DOHH2 (cell line): Measurements from ENCODE around the gene COPS8.

Experiments
- EZH2phosphoT487 ChIP-seq: fragments of 200-600 bp; sonication (generic); IDR thresholded peaks from 2 replicates; pipeline ENCODE4 v1.6.1; 2017; ENCODE audit warnings: borderline replicate concordance, mild to moderate bottlenecking, antibody characterized with exemption, low read length, moderate library complexity, mixed read lengths
- TF ChIP-seq, protein P1 (sequence below): fragments of 200-600 bp; sonication (generic); IDR thresholded peaks from one replicate; pipeline ENCODE4 v1.5.1; 2014; ENCODE audit warnings: antibody characterized with exemption, mild to moderate bottlenecking, low read depth, low read length; ENCODE audit not compliant: poor library complexity, severe bottlenecking

DNA sequence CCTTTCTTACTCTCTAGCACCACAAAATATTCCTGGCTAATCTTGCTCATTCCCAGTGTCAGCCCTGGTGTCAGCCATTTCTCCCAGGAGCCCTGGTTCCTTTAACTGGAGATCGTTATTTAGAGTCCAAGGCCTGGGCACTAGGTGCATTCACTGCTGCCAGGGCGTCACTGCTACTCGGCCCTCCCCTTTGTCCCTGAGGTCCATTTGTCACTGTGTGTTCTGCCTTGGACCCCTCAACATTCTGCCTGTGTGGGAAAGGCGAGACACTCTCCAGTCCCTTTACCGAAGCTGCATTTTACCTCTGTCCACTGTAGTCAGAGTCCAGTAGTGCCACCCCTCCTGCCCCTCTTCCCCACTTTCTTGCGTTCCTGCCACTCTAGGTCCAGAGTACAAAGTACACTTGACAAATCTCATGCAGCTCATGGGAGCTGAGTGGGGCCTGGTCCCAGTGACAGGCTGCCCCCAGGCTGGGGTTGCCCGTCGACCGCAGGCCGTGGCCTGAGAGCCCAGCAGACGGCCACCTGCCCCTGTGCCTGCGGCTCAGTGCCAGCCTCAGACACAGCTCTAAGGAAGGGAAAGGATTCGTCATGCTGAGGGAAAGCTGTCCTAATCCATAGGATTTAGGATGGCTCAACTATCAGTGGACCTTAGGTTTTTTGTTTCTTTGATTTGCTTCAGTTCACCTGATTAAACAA is 52.1 kb downstream of the COPS8 start:
- TF ChIP-seq, protein P1, sequence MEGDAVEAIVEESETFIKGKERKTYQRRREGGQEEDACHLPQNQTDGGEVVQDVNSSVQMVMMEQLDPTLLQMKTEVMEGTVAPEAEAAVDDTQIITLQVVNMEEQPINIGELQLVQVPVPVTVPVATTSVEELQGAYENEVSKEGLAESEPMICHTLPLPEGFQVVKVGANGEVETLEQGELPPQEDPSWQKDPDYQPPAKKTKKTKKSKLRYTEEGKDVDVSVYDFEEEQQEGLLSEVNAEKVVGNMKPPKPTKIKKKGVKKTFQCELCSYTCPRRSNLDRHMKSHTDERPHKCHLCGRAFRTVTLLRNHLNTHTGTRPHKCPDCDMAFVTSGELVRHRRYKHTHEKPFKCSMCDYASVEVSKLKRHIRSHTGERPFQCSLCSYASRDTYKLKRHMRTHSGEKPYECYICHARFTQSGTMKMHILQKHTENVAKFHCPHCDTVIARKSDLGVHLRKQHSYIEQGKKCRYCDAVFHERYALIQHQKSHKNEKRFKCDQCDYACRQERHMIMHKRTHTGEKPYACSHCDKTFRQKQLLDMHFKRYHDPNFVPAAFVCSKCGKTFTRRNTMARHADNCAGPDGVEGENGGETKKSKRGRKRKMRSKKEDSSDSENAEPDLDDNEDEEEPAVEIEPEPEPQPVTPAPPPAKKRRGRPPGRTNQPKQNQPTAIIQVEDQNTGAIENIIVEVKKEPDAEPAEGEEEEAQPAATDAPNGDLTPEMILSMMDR, result no peak
- no peak for TF ChIP-seq EZH2phosphoT487
